ENCODE measurements around the gene ARL6IP1.

Gene ARL6IP1

DNA sequence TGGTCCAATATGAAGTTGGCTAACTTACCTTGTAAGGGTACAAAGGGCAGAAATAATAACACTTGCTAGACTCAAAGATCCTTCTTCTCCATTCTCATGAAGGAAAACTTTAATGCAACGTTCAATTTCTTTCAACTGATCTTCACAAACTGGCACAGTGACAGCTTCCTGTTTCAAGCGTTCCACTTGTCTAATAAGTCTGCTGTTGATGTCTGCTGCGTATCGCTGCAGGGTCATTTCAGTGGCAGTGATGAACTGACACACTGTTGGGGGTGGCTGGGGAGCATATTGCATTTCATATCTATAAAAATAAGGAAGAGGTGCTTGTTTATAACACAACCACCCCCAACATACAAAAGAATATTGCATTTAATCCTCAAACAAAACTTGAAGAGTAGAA is 33.5 kb upstream of the ARL6IP1 start:
- TF ChIP-seq, protein P1, sequence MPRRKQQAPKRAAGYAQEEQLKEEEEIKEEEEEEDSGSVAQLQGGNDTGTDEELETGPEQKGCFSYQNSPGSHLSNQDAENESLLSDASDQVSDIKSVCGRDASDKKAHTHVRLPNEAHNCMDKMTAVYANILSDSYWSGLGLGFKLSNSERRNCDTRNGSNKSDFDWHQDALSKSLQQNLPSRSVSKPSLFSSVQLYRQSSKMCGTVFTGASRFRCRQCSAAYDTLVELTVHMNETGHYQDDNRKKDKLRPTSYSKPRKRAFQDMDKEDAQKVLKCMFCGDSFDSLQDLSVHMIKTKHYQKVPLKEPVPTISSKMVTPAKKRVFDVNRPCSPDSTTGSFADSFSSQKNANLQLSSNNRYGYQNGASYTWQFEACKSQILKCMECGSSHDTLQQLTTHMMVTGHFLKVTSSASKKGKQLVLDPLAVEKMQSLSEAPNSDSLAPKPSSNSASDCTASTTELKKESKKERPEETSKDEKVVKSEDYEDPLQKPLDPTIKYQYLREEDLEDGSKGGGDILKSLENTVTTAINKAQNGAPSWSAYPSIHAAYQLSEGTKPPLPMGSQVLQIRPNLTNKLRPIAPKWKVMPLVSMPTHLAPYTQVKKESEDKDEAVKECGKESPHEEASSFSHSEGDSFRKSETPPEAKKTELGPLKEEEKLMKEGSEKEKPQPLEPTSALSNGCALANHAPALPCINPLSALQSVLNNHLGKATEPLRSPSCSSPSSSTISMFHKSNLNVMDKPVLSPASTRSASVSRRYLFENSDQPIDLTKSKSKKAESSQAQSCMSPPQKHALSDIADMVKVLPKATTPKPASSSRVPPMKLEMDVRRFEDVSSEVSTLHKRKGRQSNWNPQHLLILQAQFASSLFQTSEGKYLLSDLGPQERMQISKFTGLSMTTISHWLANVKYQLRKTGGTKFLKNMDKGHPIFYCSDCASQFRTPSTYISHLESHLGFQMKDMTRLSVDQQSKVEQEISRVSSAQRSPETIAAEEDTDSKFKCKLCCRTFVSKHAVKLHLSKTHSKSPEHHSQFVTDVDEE (CRISPR knock-in tag; IDR thresholded peaks at IDR 0.05): no peak
- ATAC-seq: no peak

DNA sequence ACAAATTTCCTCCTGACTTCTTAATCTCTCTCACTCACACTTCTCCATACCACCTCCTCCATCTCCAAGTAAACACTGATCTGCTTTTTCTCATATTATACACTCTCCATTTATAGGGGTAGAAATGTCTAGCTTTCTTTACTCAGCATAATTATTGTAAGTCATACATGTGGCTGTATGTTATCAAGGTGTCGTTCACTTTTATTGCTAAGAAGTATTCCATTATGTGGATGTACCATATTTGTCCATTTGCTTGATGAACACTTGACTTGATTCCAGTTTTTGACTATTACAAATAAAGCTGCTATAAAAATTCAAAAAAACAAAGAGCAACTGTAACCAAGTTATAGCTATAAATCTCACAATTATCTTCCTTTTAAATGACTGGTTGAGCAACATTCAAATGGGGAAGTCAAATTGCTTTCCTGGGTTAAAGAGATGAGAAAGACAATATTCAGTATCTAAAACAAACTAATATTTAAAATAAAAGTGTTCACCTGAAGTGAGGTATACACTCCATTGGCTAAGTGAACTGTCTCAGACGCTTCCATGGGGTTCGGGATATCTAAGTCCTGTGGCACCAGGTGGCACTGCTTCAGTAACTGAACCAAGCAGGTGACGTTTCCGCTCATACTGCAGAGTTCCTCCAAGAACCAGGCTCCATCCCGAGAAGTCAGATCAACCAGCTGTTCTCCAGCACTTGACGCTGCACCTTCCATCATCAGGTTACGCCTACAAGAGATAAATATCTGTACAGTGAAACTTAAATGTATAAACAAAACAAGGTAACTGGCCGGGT is 32.6 kb upstream of the ARL6IP1 start:
- ATAC-seq: no peak
- TF ChIP-seq, protein P1 (CRISPR knock-in tag; IDR thresholded peaks at IDR 0.05): no peak
- TF ChIP-seq CSDC2 (CRISPR knock-in tag; IDR thresholded peaks at IDR 0.05): no peak
- TF ChIP-seq SNAI2 (CRISPR knock-in tag; IDR thresholded peaks at IDR 0.05): no peak
- no peak for TF ChIP-seq TCF4 (CRISPR knock-in tag; IDR thresholded peaks at IDR 0.05; ENCODE audit: borderline replicate concordance)
- TF ChIP-seq ZNF70 (CRISPR knock-in tag; IDR thresholded peaks at IDR 0.05): no peak
- TF ChIP-seq ZFP30 (CRISPR knock-in tag; IDR thresholded peaks at IDR 0.05): no peak
- no peak for TF ChIP-seq BACH2 (CRISPR knock-in tag; IDR thresholded peaks at IDR 0.05; ENCODE audit: borderline replicate concordance)
- TF ChIP-seq, protein P2, sequence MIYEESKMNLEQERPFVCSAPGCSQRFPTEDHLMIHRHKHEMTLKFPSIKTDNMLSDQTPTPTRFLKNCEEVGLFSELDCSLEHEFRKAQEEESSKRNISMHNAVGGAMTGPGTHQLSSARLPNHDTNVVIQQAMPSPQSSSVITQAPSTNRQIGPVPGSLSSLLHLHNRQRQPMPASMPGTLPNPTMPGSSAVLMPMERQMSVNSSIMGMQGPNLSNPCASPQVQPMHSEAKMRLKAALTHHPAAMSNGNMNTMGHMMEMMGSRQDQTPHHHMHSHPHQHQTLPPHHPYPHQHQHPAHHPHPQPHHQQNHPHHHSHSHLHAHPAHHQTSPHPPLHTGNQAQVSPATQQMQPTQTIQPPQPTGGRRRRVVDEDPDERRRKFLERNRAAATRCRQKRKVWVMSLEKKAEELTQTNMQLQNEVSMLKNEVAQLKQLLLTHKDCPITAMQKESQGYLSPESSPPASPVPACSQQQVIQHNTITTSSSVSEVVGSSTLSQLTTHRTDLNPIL (CRISPR knock-in tag; IDR thresholded peaks at IDR 0.05; ENCODE audit: low read depth): no peak
- no peak for TF ChIP-seq ZNF8 (CRISPR knock-in tag; IDR thresholded peaks at IDR 0.05)
- TF ChIP-seq, protein P3, sequence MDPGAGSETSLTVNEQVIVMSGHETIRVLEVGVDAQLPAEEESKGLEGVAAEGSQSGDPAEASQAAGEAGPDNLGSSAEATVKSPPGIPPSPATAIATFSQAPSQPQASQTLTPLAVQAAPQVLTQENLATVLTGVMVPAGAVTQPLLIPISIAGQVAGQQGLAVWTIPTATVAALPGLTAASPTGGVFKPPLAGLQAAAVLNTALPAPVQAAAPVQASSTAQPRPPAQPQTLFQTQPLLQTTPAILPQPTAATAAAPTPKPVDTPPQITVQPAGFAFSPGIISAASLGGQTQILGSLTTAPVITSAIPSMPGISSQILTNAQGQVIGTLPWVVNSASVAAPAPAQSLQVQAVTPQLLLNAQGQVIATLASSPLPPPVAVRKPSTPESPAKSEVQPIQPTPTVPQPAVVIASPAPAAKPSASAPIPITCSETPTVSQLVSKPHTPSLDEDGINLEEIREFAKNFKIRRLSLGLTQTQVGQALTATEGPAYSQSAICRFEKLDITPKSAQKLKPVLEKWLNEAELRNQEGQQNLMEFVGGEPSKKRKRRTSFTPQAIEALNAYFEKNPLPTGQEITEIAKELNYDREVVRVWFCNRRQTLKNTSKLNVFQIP (CRISPR knock-in tag; IDR thresholded peaks at IDR 0.05; ENCODE audit: borderline replicate concordance, low read depth): no peak

DNA sequence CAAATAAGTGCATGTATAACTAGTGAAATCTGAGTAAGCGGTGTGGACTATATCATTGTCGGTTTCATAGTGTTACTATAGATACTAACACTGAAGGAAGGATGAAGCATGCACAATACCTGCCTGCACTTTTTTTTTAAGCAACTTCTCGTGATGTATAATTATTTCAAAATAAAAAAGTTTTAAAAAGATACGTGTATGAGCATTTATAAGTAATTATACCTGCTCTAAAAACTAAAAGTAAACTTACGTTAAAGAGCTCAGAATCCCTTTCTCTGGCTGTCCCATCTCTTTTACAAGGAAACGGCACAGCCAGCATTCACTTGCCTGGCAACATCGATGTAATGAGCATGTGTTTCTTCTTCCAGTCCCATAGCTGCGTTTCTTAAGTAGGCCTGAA is 31.3 kb upstream of the ARL6IP1 start:
- no peak for ATAC-seq
- TF ChIP-seq RARB (CRISPR knock-in tag; IDR thresholded peaks at IDR 0.05): no peak
- TF ChIP-seq, protein P2 (CRISPR knock-in tag; IDR thresholded peaks at IDR 0.05; ENCODE audit: low read depth): no peak
- no peak for TF ChIP-seq ZNF8 (CRISPR knock-in tag; IDR thresholded peaks at IDR 0.05)
- no peak for TF ChIP-seq GLIS3 (CRISPR knock-in tag; IDR thresholded peaks at IDR 0.05)
- TF ChIP-seq PPARA (CRISPR knock-in tag; IDR thresholded peaks at IDR 0.05; ENCODE audit: borderline replicate concordance): no peak
- no peak for TF ChIP-seq ZC3H10 (CRISPR knock-in tag; IDR thresholded peaks at IDR 0.05)
- TF ChIP-seq ZNF70 (CRISPR knock-in tag; IDR thresholded peaks at IDR 0.05): no peak
- no peak for TF ChIP-seq ZNF565 (CRISPR knock-in tag; conservative IDR thresholded peaks at IDR 0.05; ENCODE audit: low read depth)
- TF ChIP-seq, protein P4, sequence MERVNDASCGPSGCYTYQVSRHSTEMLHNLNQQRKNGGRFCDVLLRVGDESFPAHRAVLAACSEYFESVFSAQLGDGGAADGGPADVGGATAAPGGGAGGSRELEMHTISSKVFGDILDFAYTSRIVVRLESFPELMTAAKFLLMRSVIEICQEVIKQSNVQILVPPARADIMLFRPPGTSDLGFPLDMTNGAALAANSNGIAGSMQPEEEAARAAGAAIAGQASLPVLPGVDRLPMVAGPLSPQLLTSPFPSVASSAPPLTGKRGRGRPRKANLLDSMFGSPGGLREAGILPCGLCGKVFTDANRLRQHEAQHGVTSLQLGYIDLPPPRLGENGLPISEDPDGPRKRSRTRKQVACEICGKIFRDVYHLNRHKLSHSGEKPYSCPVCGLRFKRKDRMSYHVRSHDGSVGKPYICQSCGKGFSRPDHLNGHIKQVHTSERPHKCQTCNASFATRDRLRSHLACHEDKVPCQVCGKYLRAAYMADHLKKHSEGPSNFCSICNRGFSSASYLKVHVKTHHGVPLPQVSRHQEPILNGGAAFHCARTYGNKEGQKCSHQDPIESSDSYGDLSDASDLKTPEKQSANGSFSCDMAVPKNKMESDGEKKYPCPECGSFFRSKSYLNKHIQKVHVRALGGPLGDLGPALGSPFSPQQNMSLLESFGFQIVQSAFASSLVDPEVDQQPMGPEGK (CRISPR knock-in tag; IDR thresholded peaks at IDR 0.05; ENCODE audit: borderline replicate concordance): no peak
- TF ChIP-seq, protein P1 (CRISPR knock-in tag; IDR thresholded peaks at IDR 0.05): no peak
- no peak for TF ChIP-seq ESRRG (CRISPR knock-in tag; IDR thresholded peaks at IDR 0.05)
- no peak for TF ChIP-seq TOX (CRISPR knock-in tag; IDR thresholded peaks at IDR 0.05; ENCODE audit: borderline replicate concordance)
- TF ChIP-seq TCF4 (CRISPR knock-in tag; IDR thresholded peaks at IDR 0.05; ENCODE audit: borderline replicate concordance): no peak
- TF ChIP-seq SNAI2 (CRISPR knock-in tag; IDR thresholded peaks at IDR 0.05): no peak
- TF ChIP-seq ZFP3 (CRISPR knock-in tag; IDR thresholded peaks at IDR 0.05): no peak
- no peak for TF ChIP-seq ZFP30 (CRISPR knock-in tag; IDR thresholded peaks at IDR 0.05)
- TF ChIP-seq BACH2 (CRISPR knock-in tag; IDR thresholded peaks at IDR 0.05; ENCODE audit: borderline replicate concordance): no peak
- no peak for TF ChIP-seq OSR1 (CRISPR knock-in tag; IDR thresholded peaks at IDR 0.05)
- TF ChIP-seq ARNTL (CRISPR knock-in tag; IDR thresholded peaks at IDR 0.05; ENCODE audit: borderline replicate concordance, low read depth): no peak
